C4-2B (cell line): ENCODE data around the gene PLCXD1.

Experiments used
- H3K27ac ChIP-seq: fragments of 450-650 bp; 2 replicates; pipeline ENCODE4 v1.5.1; 2017
- ZFX ChIP-seq: fragments of 450-650 bp; IDR thresholded peaks from 2 replicates; pipeline ENCODE4 v1.6.1; 2017
- TF ChIP-seq, protein P1 (sequence below): fragments of 450-650 bp; conservative IDR thresholded peaks from 2 replicates; pipeline ENCODE4 v1.5.1; 2017; ENCODE audit warnings: mild to moderate bottlenecking

The PLCXD1 gene

DNA sequence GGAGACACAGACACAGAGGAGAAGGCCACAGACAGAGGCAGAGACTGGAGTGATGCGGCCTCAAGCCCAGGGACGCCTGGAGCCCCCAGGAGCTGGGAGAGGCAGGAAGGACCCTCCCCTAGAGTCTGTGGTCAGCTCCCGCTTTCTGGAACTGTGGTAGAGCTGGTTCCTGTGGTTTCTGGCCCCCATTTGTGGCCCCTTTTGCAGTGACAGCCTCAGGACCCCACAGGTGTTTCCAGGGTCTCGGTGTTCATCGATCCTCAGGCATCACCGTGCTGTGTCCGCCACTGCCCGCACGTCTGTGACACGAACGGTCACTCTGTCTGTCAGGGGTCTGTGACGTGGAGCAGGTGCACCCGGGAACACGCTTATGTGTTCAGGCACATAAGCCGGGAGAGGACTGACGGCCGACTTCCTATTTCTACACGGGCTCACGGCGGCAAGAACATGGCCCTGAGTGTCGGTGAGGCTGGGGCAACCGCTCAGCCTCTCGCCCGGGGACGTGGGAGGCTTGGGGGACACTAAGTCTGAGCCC, 29.5 kb downstream of the PLCXD1 start:
- TF ChIP-seq, protein P1, sequence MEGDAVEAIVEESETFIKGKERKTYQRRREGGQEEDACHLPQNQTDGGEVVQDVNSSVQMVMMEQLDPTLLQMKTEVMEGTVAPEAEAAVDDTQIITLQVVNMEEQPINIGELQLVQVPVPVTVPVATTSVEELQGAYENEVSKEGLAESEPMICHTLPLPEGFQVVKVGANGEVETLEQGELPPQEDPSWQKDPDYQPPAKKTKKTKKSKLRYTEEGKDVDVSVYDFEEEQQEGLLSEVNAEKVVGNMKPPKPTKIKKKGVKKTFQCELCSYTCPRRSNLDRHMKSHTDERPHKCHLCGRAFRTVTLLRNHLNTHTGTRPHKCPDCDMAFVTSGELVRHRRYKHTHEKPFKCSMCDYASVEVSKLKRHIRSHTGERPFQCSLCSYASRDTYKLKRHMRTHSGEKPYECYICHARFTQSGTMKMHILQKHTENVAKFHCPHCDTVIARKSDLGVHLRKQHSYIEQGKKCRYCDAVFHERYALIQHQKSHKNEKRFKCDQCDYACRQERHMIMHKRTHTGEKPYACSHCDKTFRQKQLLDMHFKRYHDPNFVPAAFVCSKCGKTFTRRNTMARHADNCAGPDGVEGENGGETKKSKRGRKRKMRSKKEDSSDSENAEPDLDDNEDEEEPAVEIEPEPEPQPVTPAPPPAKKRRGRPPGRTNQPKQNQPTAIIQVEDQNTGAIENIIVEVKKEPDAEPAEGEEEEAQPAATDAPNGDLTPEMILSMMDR: no peak
- TF ChIP-seq ZFX: no peak

DNA sequence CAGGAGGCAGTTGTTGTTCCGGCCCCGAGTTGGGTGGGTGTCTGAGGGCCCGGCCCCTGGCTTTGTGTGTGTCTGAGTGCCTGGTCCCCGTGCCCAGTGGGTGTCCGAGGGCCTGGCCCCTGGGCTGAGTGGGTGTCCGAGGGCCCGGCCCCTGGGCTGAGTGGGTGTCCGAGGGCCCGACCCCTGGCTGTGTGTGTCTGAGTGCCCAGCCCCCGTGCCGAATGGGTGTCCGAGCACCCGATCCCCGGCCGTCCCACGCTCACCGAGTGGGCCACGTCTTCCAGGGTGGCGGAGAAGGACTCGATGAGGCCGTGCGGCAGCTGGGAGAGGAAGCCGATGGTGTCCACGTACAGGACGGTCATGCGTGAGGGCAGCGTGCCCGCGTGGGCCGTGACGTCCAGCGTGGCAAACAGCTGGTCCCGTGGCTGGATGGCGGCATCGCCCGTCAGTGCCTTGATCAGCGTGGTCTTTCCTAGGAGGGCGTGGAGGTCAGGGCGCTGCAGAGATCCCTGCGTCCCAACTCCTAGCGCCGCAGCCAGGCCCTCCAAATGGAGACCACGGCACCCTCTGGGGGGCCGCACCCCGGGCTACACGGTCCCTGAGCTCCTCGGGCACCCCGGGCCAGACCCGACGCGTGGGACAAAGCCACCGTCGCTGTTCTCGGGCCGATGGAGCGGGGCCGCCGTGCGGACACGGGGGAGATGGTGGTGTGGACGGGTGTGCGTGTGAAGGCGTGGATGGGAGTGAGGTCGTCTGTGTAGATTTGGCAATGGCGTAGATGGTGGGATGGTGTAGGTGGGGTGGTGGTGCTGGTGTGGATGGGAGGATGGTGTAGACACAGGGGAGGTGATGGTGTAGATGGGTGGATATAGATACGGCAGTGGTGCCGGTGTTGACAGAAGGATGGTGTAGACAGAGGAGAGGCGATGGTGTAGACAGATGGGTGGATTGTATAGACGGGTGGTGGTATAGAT, 30.3 kb downstream of the PLCXD1 start:
- TF ChIP-seq ZFX: no peak
- TF ChIP-seq, protein P1: no peak
- no peak overlapping the region for H3K27ac ChIP-seq

More for the DNA sequence above, 29.5 kb downstream of the PLCXD1 start:
- H3K27ac ChIP-seq: no peak overlapping the region

- no peak overlapping the region for H3K27ac ChIP-seq
- TF ChIP-seq, protein P1: no peak
- no peak for TF ChIP-seq ZFX
Measured at GRCh38 chrX:312621-313331, 31.6 kb downstream of the PLCXD1 start.

GRCh38 chrX:313546-313945, 32.4 kb downstream of the PLCXD1 start:
- TF ChIP-seq, protein P1: no peak
- TF ChIP-seq ZFX: no peak
- no peak overlapping the region for H3K27ac ChIP-seq

DNA sequence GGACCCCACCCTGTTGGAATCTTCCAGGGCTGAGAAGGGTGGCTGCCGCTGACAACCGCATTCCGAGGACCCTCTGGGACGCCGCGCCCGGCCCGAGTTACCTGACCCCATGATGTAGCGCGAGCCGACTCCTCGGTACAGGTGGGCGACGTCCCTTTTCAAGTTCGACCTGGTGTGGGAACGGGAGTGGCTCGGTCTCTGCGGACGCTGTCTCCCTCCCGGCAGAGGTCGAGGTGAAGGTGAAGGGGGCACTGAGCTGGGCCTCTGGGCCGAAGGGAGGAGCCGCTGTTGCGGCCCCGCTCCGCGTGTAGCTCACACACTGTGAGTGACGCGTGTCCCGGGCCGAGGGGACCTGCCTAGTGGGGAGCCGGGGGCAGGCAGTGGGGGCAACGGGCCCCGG, 32.9 kb downstream of the PLCXD1 start:
- no peak overlapping the region for H3K27ac ChIP-seq
- no peak for TF ChIP-seq ZFX
- TF ChIP-seq, protein P1: no peak

GRCh38 chrX:314781-315595, 33.8 kb downstream of the PLCXD1 start:
- TF ChIP-seq, protein P1: no peak
- no peak for TF ChIP-seq ZFX
- no peak overlapping the region for H3K27ac ChIP-seq
